ENCODE results near the gene AK6. TPM values are rescaled to one million over a fixed set of nuclear protein-coding genes. Genes with fewer than 3 reads are reported as not detected.

Gene AK6
- total and polyA plus RNA-seq, 9 of the 15 experiments (the other 6 are each of a cell fraction or from before 2014, with no cell fraction given): 84.6 to 669 (median 143) TPM

DNA sequence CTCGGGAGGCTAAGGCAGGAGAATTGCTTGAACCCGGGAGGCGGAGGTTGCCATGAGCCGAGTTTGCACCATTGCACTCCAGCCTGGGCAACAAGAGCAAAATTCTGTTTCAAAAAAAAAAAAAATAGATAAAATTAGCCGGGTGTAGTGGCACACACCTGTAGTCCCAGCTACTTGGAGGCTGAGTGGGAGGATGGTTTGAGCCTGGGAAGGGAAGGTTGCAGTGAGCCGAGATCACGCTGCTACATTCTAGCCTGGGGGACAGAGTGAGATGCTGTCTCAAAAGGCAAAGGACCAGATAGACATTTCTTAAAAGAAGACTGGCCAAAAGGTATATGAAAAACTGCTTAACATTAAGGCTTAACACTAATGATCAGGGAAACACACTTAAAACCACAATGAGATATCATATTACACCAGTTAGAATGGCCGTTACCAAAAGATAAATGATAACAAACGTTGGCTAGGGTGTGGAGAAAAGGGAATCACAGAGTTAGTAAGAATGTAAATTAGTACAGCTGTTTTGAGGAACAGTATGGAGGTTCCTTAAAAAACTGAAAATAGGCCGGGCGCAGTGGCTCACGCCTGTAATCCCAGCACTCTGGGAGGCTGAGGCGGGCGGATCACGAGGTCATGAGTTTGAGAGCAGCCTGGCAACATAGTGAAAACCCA lies 35.5 kb upstream of the AK6 start (continued):
- peak; percentile 50 for TF ChIP-seq CBFA2T3 (IDR thresholded peaks at IDR 0.05)
- TF ChIP-seq SMAD1 (IDR thresholded peaks at IDR 0.05; ENCODE audit: low read depth, low read length, partially characterized antibody): no peak
- TF ChIP-seq TEAD4 (IDR thresholded peaks at IDR 0.05; ENCODE audit: low read length): 0 out of 2 replicates have a peak, but pooled peaks have one; percentile 27
- no peak for TF ChIP-seq TEAD4 (CRISPR knock-in tag; IDR thresholded peaks at IDR 0.05; ENCODE audit: borderline replicate concordance)
- TF ChIP-seq, protein P1, sequence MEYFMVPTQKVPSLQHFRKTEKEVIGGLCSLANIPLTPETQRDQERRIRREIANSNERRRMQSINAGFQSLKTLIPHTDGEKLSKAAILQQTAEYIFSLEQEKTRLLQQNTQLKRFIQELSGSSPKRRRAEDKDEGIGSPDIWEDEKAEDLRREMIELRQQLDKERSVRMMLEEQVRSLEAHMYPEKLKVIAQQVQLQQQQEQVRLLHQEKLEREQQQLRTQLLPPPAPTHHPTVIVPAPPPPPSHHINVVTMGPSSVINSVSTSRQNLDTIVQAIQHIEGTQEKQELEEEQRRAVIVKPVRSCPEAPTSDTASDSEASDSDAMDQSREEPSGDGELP (CRISPR knock-in tag; IDR thresholded peaks at IDR 0.05; ENCODE audit: borderline replicate concordance): peak; percentile 74
- no peak for TF ChIP-seq MECOM (CRISPR knock-in tag; IDR thresholded peaks at IDR 0.05)
- TF ChIP-seq ESRRA (IDR thresholded peaks at IDR 0.05; ENCODE audit: borderline replicate concordance, low read depth): peak; percentile 58; the same call in 1 of the 2 replicates
- no peak for TF ChIP-seq PPARD (CRISPR knock-in tag; IDR thresholded peaks at IDR 0.05)
- TF ChIP-seq, protein P2, sequence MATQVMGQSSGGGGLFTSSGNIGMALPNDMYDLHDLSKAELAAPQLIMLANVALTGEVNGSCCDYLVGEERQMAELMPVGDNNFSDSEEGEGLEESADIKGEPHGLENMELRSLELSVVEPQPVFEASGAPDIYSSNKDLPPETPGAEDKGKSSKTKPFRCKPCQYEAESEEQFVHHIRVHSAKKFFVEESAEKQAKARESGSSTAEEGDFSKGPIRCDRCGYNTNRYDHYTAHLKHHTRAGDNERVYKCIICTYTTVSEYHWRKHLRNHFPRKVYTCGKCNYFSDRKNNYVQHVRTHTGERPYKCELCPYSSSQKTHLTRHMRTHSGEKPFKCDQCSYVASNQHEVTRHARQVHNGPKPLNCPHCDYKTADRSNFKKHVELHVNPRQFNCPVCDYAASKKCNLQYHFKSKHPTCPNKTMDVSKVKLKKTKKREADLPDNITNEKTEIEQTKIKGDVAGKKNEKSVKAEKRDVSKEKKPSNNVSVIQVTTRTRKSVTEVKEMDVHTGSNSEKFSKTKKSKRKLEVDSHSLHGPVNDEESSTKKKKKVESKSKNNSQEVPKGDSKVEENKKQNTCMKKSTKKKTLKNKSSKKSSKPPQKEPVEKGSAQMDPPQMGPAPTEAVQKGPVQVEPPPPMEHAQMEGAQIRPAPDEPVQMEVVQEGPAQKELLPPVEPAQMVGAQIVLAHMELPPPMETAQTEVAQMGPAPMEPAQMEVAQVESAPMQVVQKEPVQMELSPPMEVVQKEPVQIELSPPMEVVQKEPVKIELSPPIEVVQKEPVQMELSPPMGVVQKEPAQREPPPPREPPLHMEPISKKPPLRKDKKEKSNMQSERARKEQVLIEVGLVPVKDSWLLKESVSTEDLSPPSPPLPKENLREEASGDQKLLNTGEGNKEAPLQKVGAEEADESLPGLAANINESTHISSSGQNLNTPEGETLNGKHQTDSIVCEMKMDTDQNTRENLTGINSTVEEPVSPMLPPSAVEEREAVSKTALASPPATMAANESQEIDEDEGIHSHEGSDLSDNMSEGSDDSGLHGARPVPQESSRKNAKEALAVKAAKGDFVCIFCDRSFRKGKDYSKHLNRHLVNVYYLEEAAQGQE (IDR thresholded peaks at IDR 0.05; ENCODE audit: borderline replicate concordance): no peak; the same call in 1 of the 2 replicates
- TF ChIP-seq, protein P2 (CRISPR knock-in tag; IDR thresholded peaks at IDR 0.05; ENCODE audit: low read depth): no peak
- TF ChIP-seq SMARCA4 (IDR thresholded peaks at IDR 0.05): peak; percentile 46; the same call in 1 of the 2 replicates
- TF ChIP-seq ZNF696 (CRISPR knock-in tag; conservative IDR thresholded peaks at IDR 0.05): no peak
- TF ChIP-seq ARID1B (IDR thresholded peaks at IDR 0.05): peak; percentile 51
- TF ChIP-seq SOX6 (IDR thresholded peaks at IDR 0.05): peak; percentile 63; the same call in 1 of the 2 replicates
- TF ChIP-seq LEF1 (IDR thresholded peaks at IDR 0.05): no peak
- no peak for TF ChIP-seq MAFG (tag; conservative IDR thresholded peaks at IDR 0.05)
- TF ChIP-seq RCOR1 (IDR thresholded peaks at IDR 0.05; ENCODE audit: borderline replicate concordance in 1 of 2, low read depth in 2 of 2, low read length in 2 of 2): 0 out of 4 replicates have a peak, but pooled peaks of 1 of the 2 experiments have one; percentile 13
- TF ChIP-seq CTBP1 (IDR thresholded peaks at IDR 0.05; ENCODE audit: borderline replicate concordance): peak; percentile 43; the same call in 1 of the 2 replicates
- no peak for TF ChIP-seq POLR2B (IDR thresholded peaks at IDR 0.05; ENCODE audit: low read depth, partially characterized antibody)
- peak; percentile 42; the same call in 1 of the 2 replicates for TF ChIP-seq SMARCE1 (IDR thresholded peaks at IDR 0.05)
- no peak for TF ChIP-seq ZNF695 (CRISPR knock-in tag; IDR thresholded peaks at IDR 0.05)
- peak; percentile 34; the same call in 1 of the 2 replicates for TF ChIP-seq EP300 (IDR thresholded peaks at IDR 0.05; ENCODE audit: low read length)
- TF ChIP-seq DPF2 (IDR thresholded peaks at IDR 0.05): peak; percentile 25; the same call in 1 of the 2 replicates

Data from K562 (cell line).